Testis (tissue), 2 donors: ENCODE results near the gene ARFIP1.

Experiments
- CTCF ChIP-seq, 3 experiments: fragments of 450-650 bp in 2 of 3; fragments of 200-600 bp in 1 of 3; sonication (generic) in 1 of 3; IDR thresholded peaks; one replicate each; pipeline ENCODE4 v1.5.1; 2016 to 2019; ENCODE audit warnings: antibody characterized with exemption in 3 of 3, mild to moderate bottlenecking in 2 of 3, moderate library complexity in 1 of 3
- POLR2A ChIP-seq: fragments of 450-650 bp; IDR thresholded peaks from one replicate; pipeline ENCODE4 v1.6.1; 2017; ENCODE audit warnings: antibody characterized with exemption, mild to moderate bottlenecking, moderate library complexity

GRCh38 chr4:152776352-152776751 is 3.4 kb upstream of the ARFIP1 start:
- TF ChIP-seq CTCF (IDR thresholded peaks at IDR 0.05) (no peak), POLR2A (no peak)
